ENCODE results near the gene OR2T2.
"Not testable (repeated sequence)": the region's sequence is repeated elsewhere in the genome, so short reads cannot be mapped to it uniquely, and the experiment has no call there.

GRCh38 chr1:248432201-248432600 is 13.2 kb upstream of the OR2T2 start:
- not testable (repeated sequence) for TF ChIP-seq POLR2A, CTCF (IDR thresholded peaks at IDR 0.05)

Measured in esophagus squamous epithelium (tissue), 4 donors.